HepG2 (cell line): ENCODE data around the gene ANKFY1. TPM values are rescaled to one million over a fixed set of nuclear protein-coding genes. Genes with fewer than 3 reads are reported as not detected.

Source experiments
- ATF1 ChIP-seq: IDR thresholded peaks from 2 replicates; pipeline ENCODE4 v1.6.1; 2016; ENCODE audit warnings: mild to moderate bottlenecking, control low read depth
- ISL2 ChIP-seq: sonication (generic); formaldehyde crosslinking; IDR thresholded peaks from 2 replicates; pipeline ENCODE4 v1.5.0; 2020; ENCODE audit warnings: missing genetic modification reagents
- SRSF1 ChIP-seq: fragments of 200-400 bp; formaldehyde crosslinking; optimal IDR thresholded peaks from 2 replicates; pipeline ENCODE3; 2017; ENCODE audit warnings: mild to moderate bottlenecking, low read depth, low read length, moderate library complexity
- TEAD2 ChIP-seq: sonication (generic); formaldehyde crosslinking; IDR thresholded peaks from 2 replicates; pipeline ENCODE4 v1.9.0; 2021; ENCODE audit warnings: missing genetic modification reagents
- THYN1 ChIP-seq: sonication (generic); formaldehyde crosslinking; IDR thresholded peaks from 2 replicates; pipeline ENCODE4 v1.8.1; 2023; ENCODE audit warnings: low read depth, mild to moderate bottlenecking, moderate library complexity, missing genetic modification reagents, borderline replicate concordance
- ZNF12 ChIP-seq: sonication (generic); formaldehyde crosslinking; IDR thresholded peaks from 2 replicates; pipeline ENCODE4 v1.5.0; 2020; ENCODE audit warnings: missing genetic modification reagents
- ZNF232 ChIP-seq: sonication (generic); formaldehyde crosslinking; IDR thresholded peaks from 2 replicates; pipeline ENCODE4 v1.4.0; 2020; ENCODE audit warnings: missing genetic modification reagents, borderline replicate concordance
- ZNF549 ChIP-seq: sonication (generic); formaldehyde crosslinking; IDR thresholded peaks from 2 replicates; pipeline ENCODE4 v1.5.0; 2020; ENCODE audit warnings: missing genetic modification reagents
- ZNF598 ChIP-seq: sonication (generic); formaldehyde crosslinking; IDR thresholded peaks from 2 replicates; pipeline ENCODE4 v1.5.1; 2020; ENCODE audit warnings: mild to moderate bottlenecking, missing genetic modification reagents, borderline replicate concordance
- polyA plus RNA-seq, 8 experiments: library from polyadenylated mRNA; depleted of rRNA in 3 of 8; stranded (reverse) in 7 of 8; unstranded in 1 of 8; fragments of >200 nt; fragmentation: Illumina TruSeq in 4 of 8; extraction: Trizol in 4 of 8; gene quantifications; 2 replicates each; pipeline versions ENCODE4 v1.2.1 to v1.2.3, GENCODE V29; 2011 to 2016; ENCODE audit warnings: low read depth in 4 of 8, missing spikeins in 1 of 8, mixed read lengths in 1 of 8; ENCODE audit not compliant: insufficient read depth in 1 of 8
- total RNA-seq, 5 experiments: library from RNA; depleted of rRNA; stranded (reverse); fragments of >200 nt; fragmentation: Illumina TruSeq; extraction: Trizol; gene quantifications; 2 replicates each; pipeline ENCODE4 v1.2.3, GENCODE V29; 2016; ENCODE audit warnings: low read depth in 1 of 5
- TF ChIP-seq, protein P1 (sequence below): IDR thresholded peaks from 2 replicates; pipeline ENCODE4 v1.6.1; 2016; ENCODE audit warnings: mild to moderate bottlenecking, missing biosample characterization, missing genetic modification reagents
- TF ChIP-seq, protein P2 (sequence below): conservative IDR thresholded peaks from 2 replicates; pipeline ENCODE4 v1.6.1; 2018; ENCODE audit warnings: missing genetic modification reagents
- TF ChIP-seq, protein P3 (sequence below): IDR thresholded peaks from 2 replicates; pipeline ENCODE4 v1.6.1; 2016; ENCODE audit warnings: low read depth, control low read depth
- TF ChIP-seq, protein P4 (sequence below): sonication (generic); formaldehyde crosslinking; IDR thresholded peaks from 2 replicates; pipeline ENCODE4 v1.4.0; 2020; ENCODE audit warnings: missing genetic modification reagents
- TF ChIP-seq, protein P5 (sequence below): sonication (generic); formaldehyde crosslinking; IDR thresholded peaks from 2 replicates; pipeline ENCODE4 v1.4.0; 2020; ENCODE audit warnings: missing genetic modification reagents, mild to moderate bottlenecking, borderline replicate concordance
- TF ChIP-seq, protein P6 (sequence below), 2 experiments: fragments of 450-650 bp in 1 of 2; sonication (generic) in 1 of 2; formaldehyde crosslinking; IDR thresholded peaks; 2 replicates each; pipeline versions ENCODE4 v1.5.0 to v1.8.0; 2020 to 2022; ENCODE audit warnings: mild to moderate bottlenecking in 1 of 2, missing genetic modification reagents in 1 of 2

ANKFY1 gene
- total and polyA plus RNA-seq, 2 of the 13 experiments (the other 11 are each of a cell fraction or from before 2014, with no cell fraction given): 11.9 to 16.8 TPM

DNA sequence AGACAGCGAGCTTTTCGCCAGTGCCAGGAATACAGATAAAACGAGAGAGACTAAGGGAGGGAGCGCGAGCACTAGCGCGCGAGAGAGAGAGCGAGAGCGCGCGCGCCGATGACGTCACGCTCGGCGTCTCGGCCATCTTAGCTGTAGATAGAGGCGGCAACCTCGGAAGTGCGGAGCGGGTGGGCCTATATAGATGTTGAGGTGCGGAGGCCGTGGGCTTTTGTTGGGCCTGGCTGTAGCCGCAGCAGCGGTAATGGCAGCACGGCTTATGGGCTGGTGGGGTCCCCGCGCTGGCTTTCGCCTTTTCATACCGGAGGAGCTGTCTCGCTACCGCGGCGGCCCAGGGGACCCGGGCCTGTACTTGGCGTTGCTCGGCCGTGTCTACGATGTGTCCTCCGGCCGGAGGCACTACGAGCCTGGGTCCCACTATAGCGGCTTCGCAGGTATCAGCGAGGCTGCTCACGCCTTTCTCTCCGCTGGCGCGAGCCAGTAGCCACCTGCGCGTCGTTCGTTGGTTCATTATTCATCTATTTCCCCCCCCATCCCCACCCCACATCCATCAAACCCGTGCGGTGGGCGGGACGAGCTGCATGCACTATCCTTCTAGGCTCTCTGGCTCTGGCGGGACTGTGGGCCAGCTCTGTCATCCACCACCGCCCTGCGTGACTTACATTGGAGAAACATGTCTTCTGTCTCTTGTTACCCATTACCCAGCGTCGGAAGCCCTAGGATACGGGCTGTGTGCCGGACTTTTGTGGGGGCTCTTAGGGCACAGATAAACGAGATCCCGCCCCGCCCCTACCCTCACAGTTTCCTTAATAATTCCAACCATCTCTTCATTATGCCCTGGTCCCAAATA lies 120.0 kb downstream of the ANKFY1 start (continued):
- TF ChIP-seq, protein P1, sequence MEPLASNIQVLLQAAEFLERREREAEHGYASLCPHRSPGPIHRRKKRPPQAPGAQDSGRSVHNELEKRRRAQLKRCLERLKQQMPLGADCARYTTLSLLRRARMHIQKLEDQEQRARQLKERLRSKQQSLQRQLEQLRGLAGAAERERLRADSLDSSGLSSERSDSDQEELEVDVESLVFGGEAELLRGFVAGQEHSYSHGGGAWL: peak; percentile 31; the same call in 1 of the 2 replicates
- no peak for TF ChIP-seq THYN1 (CRISPR knock-in tag)
- TF ChIP-seq, protein P2, sequence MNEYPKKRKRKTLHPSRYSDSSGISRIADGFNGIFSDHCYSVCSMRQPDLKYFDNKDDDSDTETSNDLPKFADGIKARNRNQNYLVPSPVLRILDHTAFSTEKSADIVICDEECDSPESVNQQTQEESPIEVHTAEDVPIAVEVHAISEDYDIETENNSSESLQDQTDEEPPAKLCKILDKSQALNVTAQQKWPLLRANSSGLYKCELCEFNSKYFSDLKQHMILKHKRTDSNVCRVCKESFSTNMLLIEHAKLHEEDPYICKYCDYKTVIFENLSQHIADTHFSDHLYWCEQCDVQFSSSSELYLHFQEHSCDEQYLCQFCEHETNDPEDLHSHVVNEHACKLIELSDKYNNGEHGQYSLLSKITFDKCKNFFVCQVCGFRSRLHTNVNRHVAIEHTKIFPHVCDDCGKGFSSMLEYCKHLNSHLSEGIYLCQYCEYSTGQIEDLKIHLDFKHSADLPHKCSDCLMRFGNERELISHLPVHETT (CRISPR knock-in tag): peak; percentile 12; the same call in 1 of the 2 replicates
- TF ChIP-seq, protein P3, sequence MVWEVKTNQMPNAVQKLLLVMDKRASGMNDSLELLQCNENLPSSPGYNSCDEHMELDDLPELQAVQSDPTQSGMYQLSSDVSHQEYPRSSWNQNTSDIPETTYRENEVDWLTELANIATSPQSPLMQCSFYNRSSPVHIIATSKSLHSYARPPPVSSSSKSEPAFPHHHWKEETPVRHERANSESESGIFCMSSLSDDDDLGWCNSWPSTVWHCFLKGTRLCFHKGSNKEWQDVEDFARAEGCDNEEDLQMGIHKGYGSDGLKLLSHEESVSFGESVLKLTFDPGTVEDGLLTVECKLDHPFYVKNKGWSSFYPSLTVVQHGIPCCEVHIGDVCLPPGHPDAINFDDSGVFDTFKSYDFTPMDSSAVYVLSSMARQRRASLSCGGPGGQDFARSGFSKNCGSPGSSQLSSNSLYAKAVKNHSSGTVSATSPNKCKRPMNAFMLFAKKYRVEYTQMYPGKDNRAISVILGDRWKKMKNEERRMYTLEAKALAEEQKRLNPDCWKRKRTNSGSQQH: no peak
- TF ChIP-seq, protein P4, sequence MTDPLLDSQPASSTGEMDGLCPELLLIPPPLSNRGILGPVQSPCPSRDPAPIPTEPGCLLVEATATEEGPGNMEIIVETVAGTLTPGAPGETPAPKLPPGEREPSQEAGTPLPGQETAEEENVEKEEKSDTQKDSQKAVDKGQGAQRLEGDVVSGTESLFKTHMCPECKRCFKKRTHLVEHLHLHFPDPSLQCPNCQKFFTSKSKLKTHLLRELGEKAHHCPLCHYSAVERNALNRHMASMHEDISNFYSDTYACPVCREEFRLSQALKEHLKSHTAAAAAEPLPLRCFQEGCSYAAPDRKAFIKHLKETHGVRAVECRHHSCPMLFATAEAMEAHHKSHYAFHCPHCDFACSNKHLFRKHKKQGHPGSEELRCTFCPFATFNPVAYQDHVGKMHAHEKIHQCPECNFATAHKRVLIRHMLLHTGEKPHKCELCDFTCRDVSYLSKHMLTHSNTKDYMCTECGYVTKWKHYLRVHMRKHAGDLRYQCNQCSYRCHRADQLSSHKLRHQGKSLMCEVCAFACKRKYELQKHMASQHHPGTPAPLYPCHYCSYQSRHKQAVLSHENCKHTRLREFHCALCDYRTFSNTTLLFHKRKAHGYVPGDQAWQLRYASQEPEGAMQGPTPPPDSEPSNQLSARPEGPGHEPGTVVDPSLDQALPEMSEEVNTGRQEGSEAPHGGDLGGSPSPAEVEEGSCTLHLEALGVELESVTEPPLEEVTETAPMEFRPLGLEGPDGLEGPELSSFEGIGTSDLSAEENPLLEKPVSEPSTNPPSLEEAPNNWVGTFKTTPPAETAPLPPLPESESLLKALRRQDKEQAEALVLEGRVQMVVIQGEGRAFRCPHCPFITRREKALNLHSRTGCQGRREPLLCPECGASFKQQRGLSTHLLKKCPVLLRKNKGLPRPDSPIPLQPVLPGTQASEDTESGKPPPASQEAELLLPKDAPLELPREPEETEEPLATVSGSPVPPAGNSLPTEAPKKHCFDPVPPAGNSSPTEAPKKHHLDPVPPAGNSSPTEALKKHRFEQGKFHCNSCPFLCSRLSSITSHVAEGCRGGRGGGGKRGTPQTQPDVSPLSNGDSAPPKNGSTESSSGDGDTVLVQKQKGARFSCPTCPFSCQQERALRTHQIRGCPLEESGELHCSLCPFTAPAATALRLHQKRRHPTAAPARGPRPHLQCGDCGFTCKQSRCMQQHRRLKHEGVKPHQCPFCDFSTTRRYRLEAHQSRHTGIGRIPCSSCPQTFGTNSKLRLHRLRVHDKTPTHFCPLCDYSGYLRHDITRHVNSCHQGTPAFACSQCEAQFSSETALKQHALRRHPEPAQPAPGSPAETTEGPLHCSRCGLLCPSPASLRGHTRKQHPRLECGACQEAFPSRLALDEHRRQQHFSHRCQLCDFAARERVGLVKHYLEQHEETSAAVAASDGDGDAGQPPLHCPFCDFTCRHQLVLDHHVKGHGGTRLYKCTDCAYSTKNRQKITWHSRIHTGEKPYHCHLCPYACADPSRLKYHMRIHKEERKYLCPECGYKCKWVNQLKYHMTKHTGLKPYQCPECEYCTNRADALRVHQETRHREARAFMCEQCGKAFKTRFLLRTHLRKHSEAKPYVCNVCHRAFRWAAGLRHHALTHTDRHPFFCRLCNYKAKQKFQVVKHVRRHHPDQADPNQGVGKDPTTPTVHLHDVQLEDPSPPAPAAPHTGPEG (CRISPR knock-in tag): no peak; the same call in 1 of the 2 replicates
- no peak for TF ChIP-seq TEAD2 (CRISPR knock-in tag)
- TF ChIP-seq ZNF598: 0 out of 2 replicates have a peak, but pooled peaks have one; percentile 21
- TF ChIP-seq ATF1 (CRISPR knock-in tag): peak; percentile 92
- peak; percentile 59 for TF ChIP-seq ISL2 (CRISPR knock-in tag)
- TF ChIP-seq SRSF1: peak; percentile 45
- no peak for TF ChIP-seq ZNF549
- TF ChIP-seq ZNF12 (CRISPR knock-in tag): 0 out of 2 replicates have a peak, but pooled peaks have one; percentile 8
- TF ChIP-seq, protein P5, sequence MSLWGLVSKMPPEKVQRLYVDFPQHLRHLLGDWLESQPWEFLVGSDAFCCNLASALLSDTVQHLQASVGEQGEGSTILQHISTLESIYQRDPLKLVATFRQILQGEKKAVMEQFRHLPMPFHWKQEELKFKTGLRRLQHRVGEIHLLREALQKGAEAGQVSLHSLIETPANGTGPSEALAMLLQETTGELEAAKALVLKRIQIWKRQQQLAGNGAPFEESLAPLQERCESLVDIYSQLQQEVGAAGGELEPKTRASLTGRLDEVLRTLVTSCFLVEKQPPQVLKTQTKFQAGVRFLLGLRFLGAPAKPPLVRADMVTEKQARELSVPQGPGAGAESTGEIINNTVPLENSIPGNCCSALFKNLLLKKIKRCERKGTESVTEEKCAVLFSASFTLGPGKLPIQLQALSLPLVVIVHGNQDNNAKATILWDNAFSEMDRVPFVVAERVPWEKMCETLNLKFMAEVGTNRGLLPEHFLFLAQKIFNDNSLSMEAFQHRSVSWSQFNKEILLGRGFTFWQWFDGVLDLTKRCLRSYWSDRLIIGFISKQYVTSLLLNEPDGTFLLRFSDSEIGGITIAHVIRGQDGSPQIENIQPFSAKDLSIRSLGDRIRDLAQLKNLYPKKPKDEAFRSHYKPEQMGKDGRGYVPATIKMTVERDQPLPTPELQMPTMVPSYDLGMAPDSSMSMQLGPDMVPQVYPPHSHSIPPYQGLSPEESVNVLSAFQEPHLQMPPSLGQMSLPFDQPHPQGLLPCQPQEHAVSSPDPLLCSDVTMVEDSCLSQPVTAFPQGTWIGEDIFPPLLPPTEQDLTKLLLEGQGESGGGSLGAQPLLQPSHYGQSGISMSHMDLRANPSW (CRISPR knock-in tag): no peak; the same call in 1 of the 2 replicates
- TF ChIP-seq ZNF232: no peak
- TF ChIP-seq, protein P6, sequence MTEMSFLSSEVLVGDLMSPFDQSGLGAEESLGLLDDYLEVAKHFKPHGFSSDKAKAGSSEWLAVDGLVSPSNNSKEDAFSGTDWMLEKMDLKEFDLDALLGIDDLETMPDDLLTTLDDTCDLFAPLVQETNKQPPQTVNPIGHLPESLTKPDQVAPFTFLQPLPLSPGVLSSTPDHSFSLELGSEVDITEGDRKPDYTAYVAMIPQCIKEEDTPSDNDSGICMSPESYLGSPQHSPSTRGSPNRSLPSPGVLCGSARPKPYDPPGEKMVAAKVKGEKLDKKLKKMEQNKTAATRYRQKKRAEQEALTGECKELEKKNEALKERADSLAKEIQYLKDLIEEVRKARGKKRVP (CRISPR knock-in tag; IDR thresholded peaks at IDR 0.05): no peak
